T-helper 1 cell treated with Interleukin-12 subunit alpha and Interleukin-12 subunit beta and Interleukin-4 antibody, amounts not matched to agents 30 μg/mL and 1 μg/mL, for 36 hours (primary cell): ENCODE measurements around the gene ERGIC1.

Experiments used
- H3K27ac Mint-ChIP-seq: one replicate; pipeline ENCODE4 v1.8.0; 2021; ENCODE audit warnings: mild to moderate bottlenecking, mixed read lengths
- H3K27me3 Mint-ChIP-seq: one replicate; pipeline ENCODE4 v1.8.0; 2021; ENCODE audit warnings: low read depth, mixed read lengths
- H3K36me3 Mint-ChIP-seq: one replicate; pipeline ENCODE4 v1.8.0; 2021; ENCODE audit warnings: low read depth, mixed read lengths
- H3K4me1 Mint-ChIP-seq: one replicate; pipeline ENCODE4 v1.8.0; 2021; ENCODE audit warnings: low read depth, mixed read lengths
- H3K4me3 Mint-ChIP-seq: one replicate; pipeline ENCODE4 v1.8.0; 2021; ENCODE audit warnings: mild to moderate bottlenecking, moderate library complexity, mixed read lengths
- H3K9me3 Mint-ChIP-seq: one replicate; pipeline ENCODE4 v1.8.0; 2021; ENCODE audit warnings: mixed read lengths

The ERGIC1 gene

GRCh38 chr5:172920447-172920849, 86.4 kb downstream of the ERGIC1 start:
- Mint-ChIP-seq H3K27me3 (no peaks in the 10 kb centered on the region), H3K9me3 (no peaks in the 10 kb centered on the region), H3K36me3 (peaks cover 8% of the 10 kb centered on the region), H3K4me3 (no peak overlapping the region), H3K4me1 (no peaks in the 10 kb centered on the region), H3K27ac (no peak overlapping the region)

- no peak overlapping the region for H3K27ac Mint-ChIP-seq
- no peaks in the 10 kb centered on the region for H3K4me1 Mint-ChIP-seq
- no peaks in the 10 kb centered on the region for H3K9me3 Mint-ChIP-seq
- H3K36me3 Mint-ChIP-seq = peaks cover 4% of the 10 kb centered on the region
- H3K4me3 Mint-ChIP-seq = no peak overlapping the region
- H3K27me3 Mint-ChIP-seq = no peaks in the 10 kb centered on the region
These were observed 86.9 kb downstream of the ERGIC1 start for GRCh38 chr5:172920995-172921394.

- peaks cover 3% of the 10 kb centered on the region for H3K36me3 Mint-ChIP-seq
- H3K9me3 Mint-ChIP-seq = no peaks in the 10 kb centered on the region
- H3K27ac Mint-ChIP-seq = no peak overlapping the region
- no peaks in the 10 kb centered on the region for H3K4me1 Mint-ChIP-seq
- H3K4me3 Mint-ChIP-seq = no peak overlapping the region
- no peaks in the 10 kb centered on the region for H3K27me3 Mint-ChIP-seq
These were observed 87.9 kb downstream of the ERGIC1 start for GRCh38 chr5:172921906-172922305.

GRCh38 chr5:172923539-172923938, 89.5 kb downstream of the ERGIC1 start:
- no peaks in the 10 kb centered on the region for H3K4me1 Mint-ChIP-seq
- no peak overlapping the region for H3K27ac Mint-ChIP-seq
- no peaks in the 10 kb centered on the region for H3K9me3 Mint-ChIP-seq
- no peak overlapping the region for H3K4me3 Mint-ChIP-seq
- no peaks in the 10 kb centered on the region for H3K27me3 Mint-ChIP-seq
- peaks cover 3% of the 10 kb centered on the region for H3K36me3 Mint-ChIP-seq

- no peaks in the 10 kb centered on the region for H3K9me3 Mint-ChIP-seq
- H3K4me1 Mint-ChIP-seq = no peaks in the 10 kb centered on the region
- H3K4me3 Mint-ChIP-seq = no peak overlapping the region
- H3K27ac Mint-ChIP-seq = no peak overlapping the region
- no peaks in the 10 kb centered on the region for H3K36me3 Mint-ChIP-seq
- no peaks in the 10 kb centered on the region for H3K27me3 Mint-ChIP-seq
These were observed 91.4 kb downstream of the ERGIC1 start for GRCh38 chr5:172925336-172925948.

GRCh38 chr5:172926008-172926523, 92.0 kb downstream of the ERGIC1 start:
- no peak overlapping the region for H3K27ac Mint-ChIP-seq
- H3K9me3 Mint-ChIP-seq = no peaks in the 10 kb centered on the region
- H3K4me3 Mint-ChIP-seq = no peak overlapping the region
- H3K27me3 Mint-ChIP-seq = no peaks in the 10 kb centered on the region
- no peaks in the 10 kb centered on the region for H3K36me3 Mint-ChIP-seq
- H3K4me1 Mint-ChIP-seq = no peaks in the 10 kb centered on the region

GRCh38 chr5:172926796-172927195, 92.7 kb downstream of the ERGIC1 start:
- no peaks in the 10 kb centered on the region for H3K4me1 Mint-ChIP-seq
- no peak overlapping the region for H3K4me3 Mint-ChIP-seq
- H3K27ac Mint-ChIP-seq = no peak overlapping the region
- no peaks in the 10 kb centered on the region for H3K27me3 Mint-ChIP-seq
- H3K9me3 Mint-ChIP-seq = no peaks in the 10 kb centered on the region
- no peaks in the 10 kb centered on the region for H3K36me3 Mint-ChIP-seq

GRCh38 chr5:172929371-172929838, 95.4 kb downstream of the ERGIC1 start:
- Mint-ChIP-seq H3K27ac (no peak overlapping the region), H3K4me1 (peaks cover 5% of the 10 kb centered on the region), H3K36me3 (no peaks in the 10 kb centered on the region), H3K4me3 (no peak overlapping the region), H3K27me3 (no peaks in the 10 kb centered on the region), H3K9me3 (no peaks in the 10 kb centered on the region)

- peaks cover 5% of the 10 kb centered on the region for H3K4me1 Mint-ChIP-seq
- H3K27ac Mint-ChIP-seq = no peak overlapping the region
- no peaks in the 10 kb centered on the region for H3K27me3 Mint-ChIP-seq
- no peaks in the 10 kb centered on the region for H3K36me3 Mint-ChIP-seq
- no peaks in the 10 kb centered on the region for H3K9me3 Mint-ChIP-seq
- H3K4me3 Mint-ChIP-seq = no peak overlapping the region
These were observed 97.0 kb downstream of the ERGIC1 start for GRCh38 chr5:172931001-172931536.

GRCh38 chr5:172932313-172933017, 98.4 kb downstream of the ERGIC1 start:
- peaks cover 5% of the 10 kb centered on the region for H3K4me1 Mint-ChIP-seq
- H3K27ac Mint-ChIP-seq = no peak overlapping the region
- H3K4me3 Mint-ChIP-seq = no peak overlapping the region
- H3K27me3 Mint-ChIP-seq = no peaks in the 10 kb centered on the region
- H3K36me3 Mint-ChIP-seq = no peaks in the 10 kb centered on the region
- H3K9me3 Mint-ChIP-seq = no peaks in the 10 kb centered on the region

- Mint-ChIP-seq H3K4me3 (no peak overlapping the region), H3K36me3 (no peaks in the 10 kb centered on the region), H3K9me3 (no peaks in the 10 kb centered on the region), H3K4me1 (peaks cover 5% of the 10 kb centered on the region), H3K27me3 (no peaks in the 10 kb centered on the region), H3K27ac (no peak overlapping the region)
These were observed 99.2 kb downstream of the ERGIC1 start for GRCh38 chr5:172933238-172933637.

- Mint-ChIP-seq H3K4me1 (peaks cover 5% of the 10 kb centered on the region), H3K4me3 (no peak overlapping the region), H3K9me3 (no peaks in the 10 kb centered on the region), H3K27ac (no peak overlapping the region), H3K27me3 (no peaks in the 10 kb centered on the region), H3K36me3 (no peaks in the 10 kb centered on the region)
These were observed 101.0 kb downstream of the ERGIC1 start for GRCh38 chr5:172935096-172935495.

- Mint-ChIP-seq H3K27ac (no peak overlapping the region), H3K4me1 (peaks cover 5% of the 10 kb centered on the region), H3K36me3 (no peaks in the 10 kb centered on the region), H3K9me3 (no peaks in the 10 kb centered on the region), H3K4me3 (no peak overlapping the region), H3K27me3 (no peaks in the 10 kb centered on the region)
These were observed 102.3 kb downstream of the ERGIC1 start for GRCh38 chr5:172936401-172936800.

GRCh38 chr5:172939071-172939470, 105.0 kb downstream of the ERGIC1 start:
- Mint-ChIP-seq H3K27me3 (no peaks in the 10 kb centered on the region), H3K9me3 (no peaks in the 10 kb centered on the region), H3K4me3 (no peak overlapping the region), H3K36me3 (no peaks in the 10 kb centered on the region), H3K27ac (no peak overlapping the region), H3K4me1 (no peaks in the 10 kb centered on the region)
